ENCODE results near the gene PIGH.

The PIGH gene

GRCh38 chr14:67579636-67580035 is 20.4 kb downstream of the PIGH start:
- no peak overlapping the region for H3K4me3 ChIP-seq (ENCODE audit: low read depth, low read length)
- DNase-seq (ENCODE audit: low read depth) = no peak
- no peak for TF ChIP-seq CTCF (IDR thresholded peaks at IDR 0.05; ENCODE audit: insufficient read depth, low read depth, low read length, missing control alignments)

GRCh38 chr14:67579040-67579439 is 21.0 kb downstream of the PIGH start:
- H3K4me3 ChIP-seq (ENCODE audit: low read depth, low read length) = no peak overlapping the region
- no peak for TF ChIP-seq CTCF (IDR thresholded peaks at IDR 0.05; ENCODE audit: insufficient read depth, low read depth, low read length, missing control alignments)
- no peak for DNase-seq (ENCODE audit: low read depth)

GRCh38 chr14:67577909-67578749 is 21.9 kb downstream of the PIGH start:
- DNase-seq (ENCODE audit: low read depth) = no peak
- no peak overlapping the region for H3K4me3 ChIP-seq (ENCODE audit: low read depth, low read length)

GRCh38 chr14:67577181-67577808 is 22.8 kb downstream of the PIGH start:
- no peak for DNase-seq (ENCODE audit: low read depth)
- H3K4me3 ChIP-seq (ENCODE audit: low read depth, low read length) = no peak overlapping the region
- no peak for TF ChIP-seq CTCF (IDR thresholded peaks at IDR 0.05; ENCODE audit: insufficient read depth, low read depth, low read length, missing control alignments)

More at GRCh38 chr14:67577909-67578749, 21.9 kb downstream of the PIGH start:
- no peak for TF ChIP-seq CTCF (IDR thresholded peaks at IDR 0.05; ENCODE audit: insufficient read depth, low read depth, low read length, missing control alignments)

GRCh38 chr14:67576216-67576955 is 23.7 kb downstream of the PIGH start:
- no peak overlapping the region for H3K4me3 ChIP-seq (ENCODE audit: low read depth, low read length)
- no peak for DNase-seq (ENCODE audit: low read depth)
- TF ChIP-seq CTCF (IDR thresholded peaks at IDR 0.05; ENCODE audit: insufficient read depth, low read depth, low read length, missing control alignments) = no peak

- TF ChIP-seq CTCF (IDR thresholded peaks at IDR 0.05; ENCODE audit: insufficient read depth, low read depth, low read length, missing control alignments) = no peak
- no peak overlapping the region for H3K4me3 ChIP-seq (ENCODE audit: low read depth, low read length)
- DNase-seq (ENCODE audit: low read depth) = no peak
Measured at GRCh38 chr14:67575684-67576083, 24.4 kb downstream of the PIGH start.
